Skeletal muscle satellite cell (primary cell): ENCODE data around the gene ARFIP1.
"Not testable (repeated sequence)": the region's sequence is repeated elsewhere in the genome, so short reads cannot be mapped to it uniquely, and the experiment has no call there.

Source experiments
- H3K27me3 ChIP-seq: 2 replicates; pipeline ENCODE4 v1.7.0; 2013; ENCODE audit warnings: low read length; ENCODE audit not compliant: control insufficient read depth, insufficient read depth
- H3K36me3 ChIP-seq: 2 replicates; pipeline ENCODE4 v1.7.0; 2013; ENCODE audit warnings: mild to moderate bottlenecking, control low read depth, low read length; ENCODE audit not compliant: insufficient read depth
- H3K4me1 ChIP-seq: 2 replicates; pipeline ENCODE4 v1.7.0; 2013; ENCODE audit warnings: low read length; ENCODE audit not compliant: control insufficient read depth, insufficient read depth
- H3K4me2 ChIP-seq: 2 replicates; pipeline ENCODE4 v1.7.0; 2013; ENCODE audit warnings: mild to moderate bottlenecking, low read length
- H3K4me3 ChIP-seq: 2 replicates; pipeline ENCODE4 v1.7.0; 2013; ENCODE audit warnings: low read length
- H3K9ac ChIP-seq: 2 replicates; pipeline ENCODE4 v1.7.0; 2013; ENCODE audit warnings: mild to moderate bottlenecking, low read depth, low read length, moderate library complexity
- H3K9me3 ChIP-seq: replicated peaks from 2 replicates; pipeline ENCODE4 v1.7.0; 2013; ENCODE audit warnings: mild to moderate bottlenecking, control low read depth, low read length

Gene ARFIP1

DNA sequence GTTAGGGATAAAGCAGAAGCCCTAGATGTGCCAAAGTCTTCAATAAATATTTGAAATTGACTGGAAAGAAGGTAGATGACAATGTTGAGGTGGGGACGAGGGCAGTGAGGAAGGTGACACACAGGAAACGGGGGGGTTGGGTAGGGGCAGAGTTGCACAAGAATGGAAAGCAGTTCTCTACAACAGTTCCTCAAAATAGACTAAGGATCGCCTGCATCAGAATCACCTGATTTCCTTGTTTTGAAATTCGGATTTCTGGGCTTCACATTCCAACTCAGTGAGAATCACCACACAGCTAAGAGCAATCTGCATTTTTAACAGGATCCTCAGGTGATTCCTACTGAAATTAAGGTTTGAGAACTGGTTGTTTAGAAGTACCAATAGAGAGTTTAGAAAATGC, 70.6 kb downstream of the ARFIP1 start:
- Histone ChIP-seq H3K36me3 (no peaks in the 10 kb centered on the region), H3K4me2 (no peak overlapping the region), H3K27me3 (no peaks in the 10 kb centered on the region), H3K9me3 (no peaks in the 10 kb centered on the region), H3K9ac (no peak overlapping the region), H3K4me1 (peaks cover 7% of the 10 kb centered on the region), H3K4me3 (no peak overlapping the region)

DNA sequence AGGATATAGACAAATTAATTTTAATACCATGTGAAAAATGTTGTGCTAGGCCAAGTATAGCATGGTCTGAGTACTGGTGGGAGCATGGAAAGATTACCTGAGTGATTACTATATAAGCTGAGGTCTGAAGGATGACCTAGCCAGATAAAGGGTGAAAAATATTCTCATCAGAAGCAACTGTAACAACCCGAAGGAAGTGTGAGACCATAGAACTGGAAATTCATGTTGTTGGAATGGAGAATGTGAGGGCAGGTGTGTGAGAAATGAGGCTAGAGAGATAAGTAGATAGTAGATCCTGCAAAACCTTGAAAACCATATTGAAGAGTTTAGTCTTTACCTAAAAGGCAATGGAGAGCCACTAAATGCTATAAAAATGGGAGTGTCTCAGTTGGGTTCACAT, 71.5 kb downstream of the ARFIP1 start:
- H3K4me1 ChIP-seq, result peaks cover 7% of the 10 kb centered on the region
- no peak overlapping the region for H3K4me3 ChIP-seq
- no peaks in the 10 kb centered on the region for H3K36me3 ChIP-seq
- no peaks in the 10 kb centered on the region for H3K9me3 ChIP-seq
- no peak overlapping the region for H3K4me2 ChIP-seq
- no peaks in the 10 kb centered on the region for H3K27me3 ChIP-seq
- no peak overlapping the region for H3K9ac ChIP-seq

DNA sequence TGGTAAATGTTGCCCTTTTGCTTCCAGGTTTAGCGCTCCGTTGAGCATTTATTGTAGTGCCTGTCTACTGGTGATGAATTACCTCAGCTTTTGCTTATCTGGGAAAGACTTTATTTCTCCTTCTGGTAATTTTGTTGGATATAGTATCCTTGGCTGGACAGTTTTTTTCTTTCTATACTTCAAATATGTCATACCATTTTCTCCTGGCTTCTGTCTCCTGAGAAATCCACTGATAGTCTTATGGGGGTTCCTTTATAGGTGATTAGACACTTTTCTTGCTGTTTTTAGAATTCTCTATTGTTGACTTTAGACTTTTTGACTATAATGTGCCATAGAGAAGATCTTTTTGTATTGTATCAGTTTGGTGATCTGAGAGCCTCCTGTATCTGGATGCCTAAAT, 73.5 kb downstream of the ARFIP1 start:
- no peak overlapping the region for H3K9ac ChIP-seq
- H3K4me3 ChIP-seq, result no peak overlapping the region
- no peaks in the 10 kb centered on the region for H3K9me3 ChIP-seq
- H3K4me2 ChIP-seq, result no peak overlapping the region
- peaks cover 7% of the 10 kb centered on the region for H3K4me1 ChIP-seq
- no peaks in the 10 kb centered on the region for H3K27me3 ChIP-seq
- H3K36me3 ChIP-seq, result no peaks in the 10 kb centered on the region

DNA sequence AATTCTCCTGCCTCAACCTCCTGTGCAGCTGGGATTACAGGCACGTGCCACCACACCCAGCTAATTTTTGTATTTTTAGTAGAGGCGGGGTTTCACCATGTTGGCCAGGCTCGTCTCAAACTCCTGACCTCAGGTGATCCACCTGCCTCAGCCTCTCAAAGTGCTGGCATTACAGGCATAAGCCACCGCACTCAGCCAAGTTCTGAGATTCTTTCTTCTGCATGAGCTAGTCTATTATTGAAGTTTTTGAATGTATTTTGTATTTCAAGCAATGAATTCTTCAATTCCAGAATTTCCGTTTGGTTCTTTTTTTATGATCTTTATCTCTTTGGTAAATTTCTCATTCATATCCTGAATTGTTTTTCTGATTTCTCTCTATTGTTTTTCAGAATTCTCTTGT, 74.3 kb downstream of the ARFIP1 start:
- not testable (repeated sequence) for H3K36me3 ChIP-seq, H3K4me2 ChIP-seq, H3K27me3 ChIP-seq, H3K4me3 ChIP-seq, H3K9ac ChIP-seq, H3K9me3 ChIP-seq, H3K4me1 ChIP-seq

DNA sequence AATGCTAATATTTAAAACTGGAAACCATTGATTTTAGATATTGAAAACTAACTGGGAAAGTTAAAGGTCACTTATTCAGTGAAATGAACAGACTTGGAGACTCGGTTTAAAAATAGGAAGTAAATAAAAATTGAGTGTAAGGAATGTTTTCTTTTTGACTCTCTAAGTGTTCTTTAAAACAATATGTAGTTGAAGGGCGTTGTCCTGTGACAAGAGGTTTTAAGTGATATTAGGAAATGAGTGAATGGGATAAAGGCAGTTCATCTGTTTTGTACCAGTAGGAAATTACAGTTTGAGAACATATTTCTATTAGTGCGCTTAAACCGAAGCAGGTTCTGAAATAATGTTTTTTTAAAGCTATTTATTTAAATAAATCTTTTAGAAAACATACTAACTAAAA, 77.2 kb downstream of the ARFIP1 start:
- H3K4me2 ChIP-seq, result no peak overlapping the region
- H3K9ac ChIP-seq, result no peak overlapping the region
- no peaks in the 10 kb centered on the region for H3K4me1 ChIP-seq
- no peaks in the 10 kb centered on the region for H3K27me3 ChIP-seq
- H3K36me3 ChIP-seq, result no peaks in the 10 kb centered on the region
- no peak overlapping the region for H3K4me3 ChIP-seq
- no peaks in the 10 kb centered on the region for H3K9me3 ChIP-seq

DNA sequence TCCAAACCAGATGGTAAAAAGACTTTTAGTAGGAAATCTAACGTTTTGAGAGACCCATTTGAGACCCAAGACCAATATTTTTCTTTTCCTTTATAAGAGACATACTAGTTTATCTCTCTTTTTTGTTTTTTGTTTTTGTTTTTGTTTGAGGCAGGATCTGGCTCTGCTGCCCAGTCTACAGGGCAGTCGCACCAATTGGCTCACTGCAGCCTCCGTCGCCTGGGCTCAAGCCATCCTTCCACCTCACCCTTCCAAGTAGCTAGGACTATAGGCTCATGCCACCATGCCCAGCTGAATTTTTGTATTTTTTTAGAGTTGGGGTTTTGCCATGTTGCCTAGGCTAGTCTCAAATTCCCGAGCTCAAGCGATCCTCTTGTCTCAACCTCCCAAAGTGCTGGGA, 79.2 kb downstream of the ARFIP1 start:
- H3K4me1 ChIP-seq, result no peaks in the 10 kb centered on the region
- no peaks in the 10 kb centered on the region for H3K36me3 ChIP-seq
- no peak overlapping the region for H3K4me3 ChIP-seq
- no peak overlapping the region for H3K9ac ChIP-seq
- no peaks in the 10 kb centered on the region for H3K9me3 ChIP-seq
- H3K27me3 ChIP-seq, result no peaks in the 10 kb centered on the region
- no peak overlapping the region for H3K4me2 ChIP-seq

DNA sequence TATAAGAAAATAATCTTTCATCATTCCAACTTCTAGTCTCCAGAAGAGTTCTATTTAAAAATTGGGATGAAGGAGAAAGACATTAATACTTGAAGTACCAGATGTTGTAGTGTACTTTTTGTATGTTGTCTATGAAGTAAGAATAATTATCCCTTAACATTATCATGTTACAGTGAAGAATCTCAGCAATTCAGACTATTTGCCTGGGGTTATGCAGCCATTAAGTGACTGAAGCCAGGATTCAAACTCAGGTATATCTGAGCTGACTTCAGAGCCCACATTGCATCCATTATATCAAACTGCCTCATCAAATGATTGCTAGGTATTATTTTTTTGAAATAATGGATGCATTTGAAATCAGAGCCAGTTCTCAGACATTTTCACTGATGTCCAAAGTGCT, 80.3 kb downstream of the ARFIP1 start:
- Histone ChIP-seq H3K4me1 (no peaks in the 10 kb centered on the region), H3K27me3 (no peaks in the 10 kb centered on the region), H3K9ac (no peak overlapping the region), H3K4me2 (no peak overlapping the region), H3K4me3 (no peak overlapping the region), H3K36me3 (no peaks in the 10 kb centered on the region), H3K9me3 (no peaks in the 10 kb centered on the region)

DNA sequence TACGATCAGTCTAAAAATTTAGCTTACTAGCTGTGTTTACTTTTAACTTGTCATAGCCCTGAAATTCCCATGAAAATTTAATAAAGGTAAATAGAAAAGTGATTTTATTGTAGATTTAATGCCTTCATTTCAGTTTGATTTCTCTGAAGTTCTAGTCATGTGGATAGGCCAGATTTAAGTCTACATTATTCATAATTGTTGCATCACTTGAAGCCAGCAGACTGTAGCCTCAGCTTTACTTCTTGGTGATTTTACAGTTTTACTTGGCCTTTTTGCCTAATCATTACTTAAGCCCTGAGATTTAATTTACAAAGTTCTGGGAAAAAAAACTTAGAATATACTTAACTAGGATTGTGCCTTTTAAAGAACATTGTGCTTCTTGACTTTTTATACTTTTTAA, 82.9 kb downstream of the ARFIP1 start:
- H3K4me2 ChIP-seq, result no peak overlapping the region
- H3K9me3 ChIP-seq, result no peaks in the 10 kb centered on the region

DNA sequence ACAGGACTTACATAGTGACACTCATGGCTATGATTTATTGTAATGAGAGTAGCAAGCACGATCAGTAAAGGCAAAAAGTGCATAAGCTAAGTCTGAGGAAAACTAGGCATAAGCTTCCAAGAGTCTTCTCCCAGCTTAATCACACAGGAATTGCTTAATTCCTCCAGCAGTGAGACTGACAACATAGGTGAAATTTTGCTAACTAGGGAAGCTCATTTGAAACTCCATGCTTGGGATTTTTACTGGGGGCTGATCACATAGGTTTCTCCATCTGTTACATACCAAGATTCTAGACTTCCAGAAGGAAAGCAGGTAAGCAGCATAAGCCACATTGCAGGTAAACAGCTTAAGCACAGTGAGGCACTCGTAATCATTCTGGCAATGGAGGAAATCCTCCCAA, 84.6 kb downstream of the ARFIP1 start:
- Histone ChIP-seq H3K4me2 (no peak overlapping the region), H3K4me3 (no peak overlapping the region), H3K36me3 (no peaks in the 10 kb centered on the region), H3K9me3 (no peaks in the 10 kb centered on the region), H3K9ac (no peak overlapping the region), H3K4me1 (no peaks in the 10 kb centered on the region), H3K27me3 (no peaks in the 10 kb centered on the region)

More for the DNA sequence above, 82.9 kb downstream of the ARFIP1 start:
- Histone ChIP-seq H3K4me1 (no peaks in the 10 kb centered on the region), H3K4me3 (no peak overlapping the region), H3K9ac (no peak overlapping the region), H3K27me3 (no peaks in the 10 kb centered on the region), H3K36me3 (no peaks in the 10 kb centered on the region)

DNA sequence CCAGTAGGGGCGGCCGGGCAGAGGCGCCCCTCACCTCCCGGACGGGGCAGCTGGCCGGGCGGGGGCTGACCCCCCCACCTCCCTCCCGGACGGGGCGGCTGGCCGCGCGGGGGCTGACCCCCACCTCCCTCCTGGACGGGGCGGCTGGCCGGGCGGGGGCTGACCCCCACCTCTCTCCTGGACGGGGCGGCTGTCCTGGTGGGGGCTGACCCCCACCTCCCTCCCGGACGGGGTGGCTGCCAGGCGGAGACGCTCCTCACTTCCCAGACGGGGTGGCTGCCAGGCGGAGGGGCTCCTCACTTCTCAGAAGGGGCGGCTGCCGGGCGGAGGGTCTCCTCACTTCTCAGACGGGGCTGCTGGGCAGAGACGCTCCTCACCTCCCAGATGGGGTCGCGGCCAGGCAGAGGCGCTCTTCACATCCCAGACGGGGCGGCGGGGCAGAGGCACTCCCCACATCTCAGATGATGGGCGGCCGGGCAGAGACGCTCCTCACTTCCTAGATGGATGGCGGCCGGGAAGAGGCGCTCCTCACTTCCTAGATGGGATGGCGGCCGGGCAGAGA, 86.8 kb downstream of the ARFIP1 start:
- H3K36me3 ChIP-seq, H3K4me2 ChIP-seq, H3K9me3 ChIP-seq, H3K9ac ChIP-seq, H3K4me1 ChIP-seq, H3K4me3 ChIP-seq, H3K27me3 ChIP-seq: not testable (repeated sequence)

DNA sequence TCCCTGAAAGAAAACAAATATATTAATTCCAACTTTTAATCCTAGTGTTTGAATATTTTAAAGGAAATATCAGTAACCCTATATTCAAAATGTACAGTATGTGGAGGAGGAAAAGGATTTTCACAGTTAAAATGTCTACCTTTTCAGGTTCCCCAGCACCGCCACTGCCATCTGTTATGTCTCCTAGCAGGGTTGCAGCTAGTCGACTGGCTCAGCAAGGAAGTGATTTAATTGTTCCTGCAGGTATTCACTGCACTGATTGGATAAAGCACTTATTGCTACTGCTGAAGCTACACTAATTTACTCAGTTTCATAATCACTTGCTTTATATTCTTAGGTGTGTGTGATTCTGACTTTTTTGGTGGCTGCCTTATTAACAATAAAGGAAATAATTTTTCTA, 90.9 kb downstream of the ARFIP1 start:
- no peaks in the 10 kb centered on the region for H3K9me3 ChIP-seq
- no peaks in the 10 kb centered on the region for H3K4me1 ChIP-seq
- no peak overlapping the region for H3K9ac ChIP-seq
- H3K4me2 ChIP-seq, result no peak overlapping the region
- H3K4me3 ChIP-seq, result no peak overlapping the region
- H3K36me3 ChIP-seq, result no peaks in the 10 kb centered on the region
- H3K27me3 ChIP-seq, result no peaks in the 10 kb centered on the region

DNA sequence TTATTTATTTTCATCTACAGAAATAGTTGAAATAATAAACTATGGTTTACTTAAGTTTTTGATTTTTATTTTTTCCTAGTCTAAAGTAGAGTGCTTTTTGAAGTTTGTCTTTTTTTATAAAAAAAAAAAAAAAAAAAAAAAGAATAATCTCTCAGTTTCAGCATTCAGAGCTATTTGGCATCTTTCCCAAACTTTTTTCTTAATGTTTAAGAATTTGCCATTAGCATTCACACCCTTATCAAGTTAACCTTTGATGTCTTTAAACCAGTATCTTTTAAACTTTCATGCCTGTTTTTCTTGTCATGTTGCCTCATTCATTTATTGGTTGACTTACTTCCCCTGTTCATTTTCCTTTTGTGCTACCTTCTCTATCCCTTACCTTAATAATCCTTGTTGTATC, 95.5 kb downstream of the ARFIP1 start:
- H3K4me3 ChIP-seq, result no peak overlapping the region
- H3K4me2 ChIP-seq, result no peak overlapping the region
- no peaks in the 10 kb centered on the region for H3K27me3 ChIP-seq
- no peaks in the 10 kb centered on the region for H3K36me3 ChIP-seq
- H3K9ac ChIP-seq, result no peak overlapping the region
- no peaks in the 10 kb centered on the region for H3K4me1 ChIP-seq
- no peaks in the 10 kb centered on the region for H3K9me3 ChIP-seq
